GM19372 (cell line): ENCODE measurements around the gene TMEM86A.

ENCODE experiments used
- ATAC-seq: cut with Tn5 transposase; IDR thresholded peaks from one replicate; pipeline ENCODE4 v1.9.1; 2021; ENCODE audit warnings: mild to moderate bottlenecking, low read depth, moderate library complexity; ENCODE audit not compliant: unreplicated experiment

The TMEM86A gene

GRCh38 chr11:18721561-18722292 is 23.1 kb downstream of the TMEM86A start:
- peak; percentile 85 for ATAC-seq

- ATAC-seq, result no peak
Observed at GRCh38 chr11:18722293-18722637, 23.7 kb downstream of the TMEM86A start.

- no peak for ATAC-seq
Observed at GRCh38 chr11:18723991-18724390, 25.4 kb downstream of the TMEM86A start.

- no peak for ATAC-seq
Observed at GRCh38 chr11:18726040-18726439, 27.5 kb downstream of the TMEM86A start, which contains the start of gene IGSF22. TSS of gene IGSF22 (minus strand) at chr11:18726188. CDS start at chr11:18724236, 1,952 bp downstream.

- peak; percentile 60 for ATAC-seq
Observed at GRCh38 chr11:18727479-18728236, 29.1 kb downstream of the TMEM86A start.

- ATAC-seq, result no peak
Observed at GRCh38 chr11:18728658-18729057, 30.1 kb downstream of the TMEM86A start.

GRCh38 chr11:18729426-18729825 is 30.8 kb downstream of the TMEM86A start:
- no peak for ATAC-seq

GRCh38 chr11:18730020-18730419 is 31.4 kb downstream of the TMEM86A start:
- no peak for ATAC-seq

GRCh38 chr11:18731441-18731840 is 32.9 kb downstream of the TMEM86A start:
- ATAC-seq, result no peak

GRCh38 chr11:18731949-18732821 is 33.6 kb downstream of the TMEM86A start:
- ATAC-seq, result no peak

GRCh38 chr11:18733202-18733601 is 34.6 kb downstream of the TMEM86A start:
- ATAC-seq, result no peak

GRCh38 chr11:18736590-18737148 is 38.1 kb downstream of the TMEM86A start:
- ATAC-seq, result no peak

GRCh38 chr11:18737642-18738041 is 39.1 kb downstream of the TMEM86A start:
- no peak for ATAC-seq

- ATAC-seq, result no peak
Observed at GRCh38 chr11:18739685-18740084, 41.1 kb downstream of the TMEM86A start.

- ATAC-seq, result no peak
Observed at GRCh38 chr11:18741783-18742182, 43.2 kb downstream of the TMEM86A start.

GRCh38 chr11:18743365-18743764 is 44.8 kb downstream of the TMEM86A start:
- ATAC-seq, result no peak

- ATAC-seq, result no peak
Observed at GRCh38 chr11:18743900-18744514, 45.4 kb downstream of the TMEM86A start.

- ATAC-seq, result no peak
Observed at GRCh38 chr11:18745251-18745650, 46.7 kb downstream of the TMEM86A start.

- ATAC-seq, result no peak
Observed at GRCh38 chr11:18748766-18749365, 50.3 kb downstream of the TMEM86A start.
